Measurements from ENCODE around the gene TM2D1.

Gene TM2D1

GRCh38 chr1:61644303-61644702, 80.6 kb downstream of the TM2D1 start:
- no peak for DNase-seq (ENCODE audit: low read depth)

GRCh38 chr1:61642475-61643232, 82.3 kb downstream of the TM2D1 start:
- no peak for DNase-seq (ENCODE audit: low read depth)

DNA sequence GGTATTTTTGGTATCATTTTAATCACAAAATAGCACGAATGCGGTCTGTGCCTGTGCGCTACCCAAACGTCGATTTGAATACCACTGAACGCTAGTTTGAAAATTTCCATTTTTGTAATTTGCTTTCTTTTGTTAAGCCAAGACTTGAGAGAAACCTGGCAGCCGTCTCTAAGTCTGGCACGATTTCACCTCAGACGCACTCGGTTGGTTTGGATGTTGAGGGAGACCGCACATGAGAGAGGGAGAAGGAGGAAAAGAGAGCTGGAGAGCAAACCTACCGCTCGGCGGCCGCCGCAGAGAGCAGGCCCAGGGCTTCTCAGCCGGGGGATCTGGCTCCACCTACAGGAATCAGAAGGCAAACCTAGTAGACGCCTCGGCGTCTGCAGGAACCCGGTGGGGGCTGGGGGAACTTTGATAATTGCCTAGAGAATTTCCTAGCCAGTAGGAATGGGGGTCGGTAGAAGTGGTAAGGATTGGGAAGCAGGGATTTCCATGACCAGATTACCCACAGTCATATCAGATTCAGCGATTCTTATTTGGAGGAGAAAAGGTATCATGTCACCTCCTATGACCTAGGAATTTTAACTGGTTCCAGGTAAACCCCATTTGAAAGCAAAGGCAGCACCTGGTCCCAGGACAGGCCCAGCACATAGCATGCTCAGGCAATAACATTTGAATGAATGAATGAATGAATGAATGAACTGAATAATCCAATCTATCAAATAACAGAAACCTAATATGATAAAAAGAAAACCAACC, 83.2 kb downstream of the TM2D1 start:
- DNase-seq (ENCODE audit: low read depth): no peak

- no peak for DNase-seq (ENCODE audit: low read depth)
These were observed 84.1 kb downstream of the TM2D1 start for GRCh38 chr1:61640531-61641530.

- no peak for DNase-seq (ENCODE audit: low read depth)
These were observed 85.2 kb downstream of the TM2D1 start for GRCh38 chr1:61639608-61640336.

- no peak for DNase-seq (ENCODE audit: low read depth)
These were observed 85.9 kb downstream of the TM2D1 start for GRCh38 chr1:61638911-61639605.

DNA sequence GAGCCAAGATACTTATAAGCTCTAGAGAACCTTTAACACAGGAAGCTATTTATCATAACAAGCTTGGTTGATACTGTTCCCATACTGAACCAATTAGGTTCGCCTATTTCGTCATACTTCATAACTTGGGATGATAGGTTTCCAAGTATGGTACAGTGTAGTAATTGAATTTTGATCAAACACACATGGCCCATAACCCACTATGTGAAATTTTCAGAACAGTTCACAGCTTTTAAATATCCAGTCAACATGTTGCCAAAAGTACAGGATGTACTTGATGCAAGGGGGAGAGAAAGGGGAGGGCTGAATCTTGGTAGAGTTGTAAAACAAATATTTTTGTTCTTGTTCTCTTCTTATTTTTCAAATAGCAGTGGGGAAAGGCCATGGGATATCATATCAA, 86.6 kb downstream of the TM2D1 start:
- no peak for DNase-seq (ENCODE audit: low read depth)

- no peak for DNase-seq (ENCODE audit: low read depth)
These were observed 87.5 kb downstream of the TM2D1 start for GRCh38 chr1:61637470-61637869.

DNA sequence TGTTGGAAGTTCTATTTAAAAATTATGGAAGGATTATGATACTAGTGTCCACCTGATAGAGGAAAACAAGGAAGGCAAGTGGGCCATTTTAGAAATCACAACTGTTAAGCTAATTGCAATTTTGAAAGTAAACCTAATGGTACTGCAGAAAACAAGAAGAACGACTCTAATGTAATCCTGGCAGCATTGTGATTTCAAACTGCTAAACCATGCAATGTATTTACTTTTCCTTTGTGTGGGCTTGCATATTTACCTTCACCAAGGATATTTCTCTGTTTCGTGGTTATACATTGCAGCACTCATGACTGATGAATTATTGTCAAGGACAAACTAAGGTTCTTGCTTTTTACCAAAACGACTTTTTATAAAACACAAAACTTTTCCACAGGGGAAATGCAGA, 88.1 kb downstream of the TM2D1 start:
- DNase-seq (ENCODE audit: low read depth): no peak

- no peak for DNase-seq (ENCODE audit: low read depth)
These were observed 88.6 kb downstream of the TM2D1 start for GRCh38 chr1:61636376-61636775.

- DNase-seq (ENCODE audit: low read depth): no peak
These were observed 89.4 kb downstream of the TM2D1 start for GRCh38 chr1:61635557-61635956.

DNA sequence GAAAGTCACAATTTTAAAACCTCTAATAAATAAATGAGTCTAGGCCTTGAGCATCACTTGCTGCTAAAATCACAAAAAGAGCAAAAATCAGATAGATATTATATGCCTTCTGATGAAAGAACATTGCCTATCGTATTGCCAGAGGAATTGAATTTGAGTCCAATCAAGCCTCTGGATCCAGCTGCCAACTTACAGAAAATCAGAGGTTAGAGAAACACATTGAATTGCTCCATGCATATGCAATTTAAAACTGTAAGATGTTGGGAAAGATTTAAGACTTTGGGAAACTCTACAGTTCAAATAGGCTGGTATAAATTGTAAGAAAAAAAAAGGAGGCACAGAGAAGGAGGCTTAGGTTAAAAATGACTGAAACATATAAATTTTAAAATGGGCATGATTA, 93.5 kb downstream of the TM2D1 start:
- DNase-seq (ENCODE audit: low read depth): no peak

All from HS-27A (cell line).